SK-N-SH treated with all-trans-retinoic acid at 6 μM for 48 hours (cell line): ENCODE measurements around the gene IL1B.

Experiments
- ATAC-seq: fragments of 200-7000 bp; cut with Tn5 transposase; 3 replicates; pipeline ENCODE4 v1.9.1; 2020; ENCODE audit warnings: mild to moderate bottlenecking, moderate library complexity
- ARNTL ChIP-seq: fragments of 450-650 bp; formaldehyde crosslinking; IDR thresholded peaks from 2 replicates; pipeline ENCODE4 v1.5.0; 2020; ENCODE audit warnings: low read depth, mild to moderate bottlenecking, moderate library complexity, borderline replicate concordance
- BACH2 ChIP-seq: fragments of 250-450 bp; sonication (Bioruptor Pico); IDR thresholded peaks from 2 replicates; pipeline ENCODE4 v1.9.0; 2021; ENCODE audit warnings: mild to moderate bottlenecking, borderline replicate concordance
- CREB5 ChIP-seq: fragments of 250-450 bp; sonication (Bioruptor Pico); IDR thresholded peaks from 2 replicates; pipeline ENCODE4 v1.5.1; 2020; ENCODE audit warnings: low read depth, mild to moderate bottlenecking, moderate library complexity
- CSDC2 ChIP-seq: fragments of 250-450 bp; sonication (Bioruptor Pico); IDR thresholded peaks from 2 replicates; pipeline ENCODE4 v1.5.0; 2020; ENCODE audit warnings: mild to moderate bottlenecking, moderate library complexity
- CSRNP3 ChIP-seq: fragments of 250-450 bp; sonication (Bioruptor Pico); IDR thresholded peaks from 2 replicates; pipeline ENCODE4 v1.5.1; 2021; ENCODE audit warnings: mild to moderate bottlenecking, moderate library complexity
- ESRRG ChIP-seq: fragments of 250-450 bp; sonication (Bioruptor Pico); IDR thresholded peaks from 2 replicates; pipeline ENCODE4 v1.6.1; 2021; ENCODE audit warnings: mild to moderate bottlenecking
- GLIS3 ChIP-seq: fragments of 250-450 bp; sonication (Bioruptor Pico); IDR thresholded peaks from 2 replicates; pipeline ENCODE4 v1.5.0; 2020; ENCODE audit warnings: mild to moderate bottlenecking, moderate library complexity
- ISL1 ChIP-seq: fragments of 250-450 bp; sonication (Bioruptor Pico); IDR thresholded peaks from 2 replicates; pipeline ENCODE4 v2.1.2; 2022; ENCODE audit warnings: mild to moderate bottlenecking, moderate library complexity
- OSR1 ChIP-seq: fragments of 250-450 bp; sonication (Bioruptor Pico); IDR thresholded peaks from 2 replicates; pipeline ENCODE4 v1.8.0; 2022; ENCODE audit warnings: moderate library complexity, mild to moderate bottlenecking, inconsistent platforms
- PATZ1 ChIP-seq: fragments of 250-450 bp; sonication (Bioruptor Pico); IDR thresholded peaks from 2 replicates; pipeline ENCODE4 v1.8.0; 2020; ENCODE audit warnings: mild to moderate bottlenecking, moderate library complexity, borderline replicate concordance
- PPARA ChIP-seq: fragments of 250-450 bp; sonication (Bioruptor Pico); IDR thresholded peaks from 2 replicates; pipeline ENCODE4 v1.5.0; 2020; ENCODE audit warnings: mild to moderate bottlenecking, borderline replicate concordance
- RARB ChIP-seq: fragments of 250-450 bp; sonication (Bioruptor Pico); IDR thresholded peaks from 2 replicates; pipeline ENCODE4 v1.8.0; 2021; ENCODE audit warnings: mild to moderate bottlenecking, moderate library complexity
- SNAI2 ChIP-seq: fragments of 250-450 bp; sonication (Bioruptor Pico); IDR thresholded peaks from 2 replicates; pipeline ENCODE4 v1.5.0; 2020; ENCODE audit warnings: mild to moderate bottlenecking, moderate library complexity
- TCF4 ChIP-seq: fragments of 250-450 bp; sonication (Bioruptor Pico); IDR thresholded peaks from 2 replicates; pipeline ENCODE4 v1.8.0; 2021; ENCODE audit warnings: mild to moderate bottlenecking, moderate library complexity, borderline replicate concordance
- TOX ChIP-seq: fragments of 250-450 bp; sonication (Bioruptor Pico); IDR thresholded peaks from 2 replicates; pipeline ENCODE4 v1.8.0; 2021; ENCODE audit warnings: mild to moderate bottlenecking, moderate library complexity, borderline replicate concordance
- TSHZ2 ChIP-seq: fragments of 250-450 bp; sonication (Bioruptor Pico); IDR thresholded peaks from 2 replicates; pipeline ENCODE4 v1.5.0; 2020; ENCODE audit warnings: mild to moderate bottlenecking, moderate library complexity
- ZC3H10 ChIP-seq: fragments of 250-450 bp; sonication (Bioruptor Pico); IDR thresholded peaks from 2 replicates; pipeline ENCODE4 v1.5.1; 2021; ENCODE audit warnings: mild to moderate bottlenecking, moderate library complexity
- ZFP3 ChIP-seq: fragments of 250-450 bp; sonication (Bioruptor Pico); IDR thresholded peaks from 2 replicates; pipeline ENCODE4 v1.5.0; 2020; ENCODE audit warnings: mild to moderate bottlenecking, moderate library complexity
- ZFP30 ChIP-seq: fragments of 450-650 bp; formaldehyde crosslinking; IDR thresholded peaks from 2 replicates; pipeline ENCODE4 v1.5.0; 2022; ENCODE audit warnings: mild to moderate bottlenecking, moderate library complexity
- ZNF565 ChIP-seq: fragments of 450-650 bp; formaldehyde crosslinking; conservative IDR thresholded peaks from 2 replicates; pipeline ENCODE4 v1.5.0; 2020; ENCODE audit warnings: low read depth, mild to moderate bottlenecking, moderate library complexity
- ZNF70 ChIP-seq: fragments of 450-650 bp; formaldehyde crosslinking; IDR thresholded peaks from 2 replicates; pipeline ENCODE4 v1.5.0; 2020; ENCODE audit warnings: mild to moderate bottlenecking, moderate library complexity

Gene IL1B

GRCh38 chr2:112794131-112794733 is 42.3 kb downstream of the IL1B start:
- no peak for ATAC-seq
- no peak for TF ChIP-seq RARB (CRISPR knock-in tag)
- TF ChIP-seq ESRRG (CRISPR knock-in tag), result no peak
- TF ChIP-seq PATZ1 (CRISPR knock-in tag), result no peak
- no peak for TF ChIP-seq CSRNP3
- TF ChIP-seq GLIS3 (CRISPR knock-in tag), result no peak
- TF ChIP-seq TSHZ2 (CRISPR knock-in tag), result no peak
- TF ChIP-seq ZFP30 (CRISPR knock-in tag), result no peak
- no peak for TF ChIP-seq CREB5
- no peak for TF ChIP-seq SNAI2
- TF ChIP-seq TCF4 (CRISPR knock-in tag), result no peak
- TF ChIP-seq ZC3H10 (CRISPR knock-in tag), result no peak
- TF ChIP-seq ISL1 (CRISPR knock-in tag), result no peak
- no peak for TF ChIP-seq BACH2
- TF ChIP-seq PPARA, result no peak
- no peak for TF ChIP-seq ZNF565 (CRISPR knock-in tag)
- TF ChIP-seq TOX (CRISPR knock-in tag), result no peak
- no peak for TF ChIP-seq ZNF70
- no peak for TF ChIP-seq OSR1 (CRISPR knock-in tag)
- no peak for TF ChIP-seq ARNTL

GRCh38 chr2:112793449-112793978 is 43.1 kb downstream of the IL1B start:
- no peak for TF ChIP-seq GLIS3 (CRISPR knock-in tag)
- no peak for TF ChIP-seq ZFP3 (CRISPR knock-in tag)
- no peak for TF ChIP-seq ZNF70
- no peak for TF ChIP-seq OSR1 (CRISPR knock-in tag)
- no peak for TF ChIP-seq CSDC2
- TF ChIP-seq ESRRG (CRISPR knock-in tag), result no peak
- TF ChIP-seq, all 23 proteins: peak for 0
- no peak for ATAC-seq

- no peak for ATAC-seq
- no peak for TF ChIP-seq RARB (CRISPR knock-in tag)
Measured at GRCh38 chr2:112792419-112792818, 44.2 kb downstream of the IL1B start.

- ATAC-seq, result no peak
- no peak for TF ChIP-seq TSHZ2 (CRISPR knock-in tag)
Measured at GRCh38 chr2:112791693-112792230, 44.8 kb downstream of the IL1B start.
